Measurements from ENCODE around the gene MESP2. TPM values are rescaled to one million over a fixed set of nuclear protein-coding genes. Genes with fewer than 3 reads are reported as not detected.

MESP2 gene
- total RNA-seq, 1 experiment from 2014 or later, result 0.28 TPM

- Histone ChIP-seq H3K18ac (ENCODE audit: insufficient read length, low read depth, low read length) (no peak overlapping the region), H3K4me1 (ENCODE audit: insufficient read depth, low read length) (no peaks in the 10 kb centered on the region)
Measured at GRCh38 chr15:89809093-89809786, 33.1 kb downstream of the MESP2 start.

More at GRCh38 chr15:89809093-89809786, 33.1 kb downstream of the MESP2 start:
- Histone ChIP-seq H3K4ac (ENCODE audit: low read depth, low read length) (no peak overlapping the region), H3K27me3 (ENCODE audit: insufficient read depth, low read length) (peaks cover 4% of the 10 kb centered on the region; the same call in 1 of the 2 replicates), H2AFZ (ENCODE audit: low read length) (no peak overlapping the region), H4K20me1 (ENCODE audit: control insufficient read depth, insufficient read depth, insufficient read length) (no peaks in the 10 kb centered on the region), H3K56ac (ENCODE audit: insufficient read length, low read depth, low read length) (no peak overlapping the region), H2BK12ac (ENCODE audit: insufficient read length, low read depth, low read length) (no peak overlapping the region), H3K27ac (ENCODE audit: insufficient read length, low read depth, low read length) (no peak overlapping the region), H3K9me3 (ENCODE audit: control insufficient read depth, low read depth, low read length) (no peaks in the 10 kb centered on the region), H3K23me2 (ENCODE audit: insufficient read length, low read depth, low read length, poor library complexity, severe bottlenecking) (peaks cover under 1% of the 10 kb centered on the region), H3K23ac (ENCODE audit: insufficient read length, low read depth, low read length) (no peak overlapping the region), H4K8ac (replicated peaks; ENCODE audit: insufficient read length, low read depth, low read length) (no peak overlapping the region), H3K9ac (ENCODE audit: extremely low read depth, insufficient read length, low read length) (no peak overlapping the region), H4K91ac (ENCODE audit: insufficient read length, low read depth, low read length) (no peak overlapping the region), H4K5ac (ENCODE audit: insufficient read length, low read depth, low read length) (no peak overlapping the region), H3K14ac (ENCODE audit: insufficient read depth, low read length) (no peak overlapping the region; the same call in 1 of the 2 replicates), H2AK5ac (ENCODE audit: insufficient read length, low read length) (no peak overlapping the region), H3K79me1 (ENCODE audit: insufficient read depth, low read depth, low read length, poor library complexity, severe bottlenecking) (no peaks in the 10 kb centered on the region), H2BK5ac (ENCODE audit: insufficient read length, low read length) (no peak overlapping the region), H2BK120ac (ENCODE audit: low read depth, low read length, poor library complexity, severe bottlenecking) (no peak overlapping the region), H3K79me2 (ENCODE audit: insufficient read depth, low read length) (no peaks in the 10 kb centered on the region), H3T11ph (ENCODE audit: low read length) (no peak overlapping the region), H2BK20ac (ENCODE audit: low read depth, low read length, poor library complexity, severe bottlenecking) (no peak overlapping the region), H2BK15ac (ENCODE audit: low read depth, low read length) (no peak overlapping the region), H3K4me2 (ENCODE audit: insufficient read depth, insufficient read length, low read length) (no peak overlapping the region)
- Mint-ChIP-seq H3K27ac (peak overlapping the region in 1 of 3 experiments; percentile 14; a peak in 1 of 7 replicates), H3K9me3 (no peaks in the 10 kb centered on the region), H3K4me3 (no peak overlapping the region; a peak in 1 of 5 replicates), H3K36me3 (ENCODE audit: insufficient read depth in 1 of 3, low read depth in 3 of 3) (no peaks in the 10 kb centered on the region), H3K4me1 (peaks cover 8 to 27% of the 10 kb centered on the region in 2 experiments; a peak in 3 of 4 replicates), H3K27me3 (ENCODE audit: low read depth) (peaks cover 10% of the 10 kb centered on the region)
- WGBS (ENCODE audit: extremely low coverage, insufficient read length, low lambda C conversion rate), result no CpG with 5 or more reads among the region's 8 CpGs
- TF ChIP-seq CTCF (conservative IDR thresholded peaks at IDR 0.05), result no peak
- DNase-seq, result no peak
